ENCODE results near the gene ADAMTS2.

The ADAMTS2 gene

GRCh38 chr5:179186801-179187200, 158.5 kb downstream of the ADAMTS2 start:
- in situ Hi-C loops (cut with HindIII; ENCODE audit: low sequenced_read_pairs) = loop anchor here (25.0 kb wide), 1 partner anchor 200 kb away; no protein-coding TSS in a partner anchor

- in situ Hi-C loops (cut with HindIII; ENCODE audit: low sequenced_read_pairs) = loop anchor here (25.0 kb wide), 1 partner anchor 201 kb away; no protein-coding TSS in a partner anchor
Measured at GRCh38 chr5:179185941-179186411, 159.3 kb downstream of the ADAMTS2 start.

GRCh38 chr5:179185256-179185940, 159.9 kb downstream of the ADAMTS2 start:
- in situ Hi-C loops (cut with HindIII; ENCODE audit: low sequenced_read_pairs) = loop anchor here (25.0 kb wide), 1 partner anchor 202 kb away; no protein-coding TSS in a partner anchor

GRCh38 chr5:179184521-179185050, 160.7 kb downstream of the ADAMTS2 start:
- in situ Hi-C loops (cut with HindIII; ENCODE audit: low sequenced_read_pairs) = loop anchor here (25.0 kb wide), 1 partner anchor 203 kb away; no protein-coding TSS in a partner anchor

GRCh38 chr5:179183481-179183880, 161.8 kb downstream of the ADAMTS2 start:
- in situ Hi-C loops (cut with HindIII; ENCODE audit: low sequenced_read_pairs) = loop anchor here (25.0 kb wide), 1 partner anchor 204 kb away; no protein-coding TSS in a partner anchor

- in situ Hi-C loops (cut with HindIII; ENCODE audit: low sequenced_read_pairs) = loop anchor here (25.0 kb wide), 1 partner anchor 205 kb away; no protein-coding TSS in a partner anchor
Measured at GRCh38 chr5:179182601-179183000, 162.7 kb downstream of the ADAMTS2 start.

- in situ Hi-C loops (cut with HindIII; ENCODE audit: low sequenced_read_pairs) = loop anchor here (25.0 kb wide), 1 partner anchor 205 kb away; no protein-coding TSS in a partner anchor
Measured at GRCh38 chr5:179181988-179182387, 163.3 kb downstream of the ADAMTS2 start.

GRCh38 chr5:179180921-179181645, 164.2 kb downstream of the ADAMTS2 start:
- in situ Hi-C loops (cut with HindIII; ENCODE audit: low sequenced_read_pairs) = loop anchor here (25.0 kb wide), 1 partner anchor 206 kb away; no protein-coding TSS in a partner anchor

- in situ Hi-C loops (cut with HindIII; ENCODE audit: low sequenced_read_pairs) = loop anchor here (25.0 kb wide), 1 partner anchor 207 kb away; no protein-coding TSS in a partner anchor
Measured at GRCh38 chr5:179180061-179180610, 165.1 kb downstream of the ADAMTS2 start.

GRCh38 chr5:179177711-179178575, 167.3 kb downstream of the ADAMTS2 start:
- in situ Hi-C loops (cut with HindIII; ENCODE audit: low sequenced_read_pairs) = loop anchor here (25.0 kb wide), 1 partner anchor 209 kb away; no protein-coding TSS in a partner anchor

- in situ Hi-C loops (cut with HindIII; ENCODE audit: low sequenced_read_pairs) = loop anchor here (25.0 kb wide), 1 partner anchor 211 kb away; no protein-coding TSS in a partner anchor
Measured at GRCh38 chr5:179176571-179177230, 168.6 kb downstream of the ADAMTS2 start.

GRCh38 chr5:179176166-179176565, 169.1 kb downstream of the ADAMTS2 start:
- in situ Hi-C loops (cut with HindIII; ENCODE audit: low sequenced_read_pairs) = loop anchor here (25.0 kb wide), 1 partner anchor 211 kb away; no protein-coding TSS in a partner anchor

GRCh38 chr5:179171816-179172745, 173.2 kb downstream of the ADAMTS2 start:
- in situ Hi-C loops (cut with HindIII; ENCODE audit: low sequenced_read_pairs) = no loop called here

GRCh38 chr5:179171251-179171815, 173.9 kb downstream of the ADAMTS2 start:
- in situ Hi-C loops (cut with HindIII; ENCODE audit: low sequenced_read_pairs) = no loop called here

- in situ Hi-C loops (cut with HindIII; ENCODE audit: low sequenced_read_pairs) = no loop called here
Measured at GRCh38 chr5:179170606-179171005, 174.7 kb downstream of the ADAMTS2 start.

GRCh38 chr5:179169836-179170235, 175.4 kb downstream of the ADAMTS2 start:
- in situ Hi-C loops (cut with HindIII; ENCODE audit: low sequenced_read_pairs) = no loop called here

- in situ Hi-C loops (cut with HindIII; ENCODE audit: low sequenced_read_pairs) = no loop called here
Measured at GRCh38 chr5:179168664-179169063, 176.6 kb downstream of the ADAMTS2 start.

Data from DLD1 (cell line).